HG02884 (cell line): Measurements from ENCODE around the gene TRA2A.
A peak's percentile ranks its signal among the peaks of the same experiment; 100 is the strongest.
"Not testable (repeated sequence)": the region's sequence is repeated elsewhere in the genome, so short reads cannot be mapped to it uniquely, and the experiment has no call there.

Source experiments
- ATAC-seq: cut with Tn5 transposase; IDR thresholded peaks from one replicate; pipeline ENCODE4 v1.9.1; 2021; ENCODE audit warnings: mild to moderate bottlenecking, moderate library complexity; ENCODE audit not compliant: unreplicated experiment

TRA2A gene

GRCh38 chr7:23531794-23532489 is at the start of gene TRA2A:
Gene TRA2A, minus strand, starts transcription at chr7:23531981. Its CDS starts 157 bp downstream, at chr7:23531824.
- peak; percentile 91 for ATAC-seq

- ATAC-seq, result peak; percentile 89
Measured at GRCh38 chr7:23570592-23571200, 38.9 kb upstream of the TRA2A start.

- ATAC-seq, result no peak
Measured at GRCh38 chr7:23558303-23558702, 26.5 kb upstream of the TRA2A start.

GRCh38 chr7:23547662-23548061 is 15.9 kb upstream of the TRA2A start:
- no peak for ATAC-seq

DNA sequence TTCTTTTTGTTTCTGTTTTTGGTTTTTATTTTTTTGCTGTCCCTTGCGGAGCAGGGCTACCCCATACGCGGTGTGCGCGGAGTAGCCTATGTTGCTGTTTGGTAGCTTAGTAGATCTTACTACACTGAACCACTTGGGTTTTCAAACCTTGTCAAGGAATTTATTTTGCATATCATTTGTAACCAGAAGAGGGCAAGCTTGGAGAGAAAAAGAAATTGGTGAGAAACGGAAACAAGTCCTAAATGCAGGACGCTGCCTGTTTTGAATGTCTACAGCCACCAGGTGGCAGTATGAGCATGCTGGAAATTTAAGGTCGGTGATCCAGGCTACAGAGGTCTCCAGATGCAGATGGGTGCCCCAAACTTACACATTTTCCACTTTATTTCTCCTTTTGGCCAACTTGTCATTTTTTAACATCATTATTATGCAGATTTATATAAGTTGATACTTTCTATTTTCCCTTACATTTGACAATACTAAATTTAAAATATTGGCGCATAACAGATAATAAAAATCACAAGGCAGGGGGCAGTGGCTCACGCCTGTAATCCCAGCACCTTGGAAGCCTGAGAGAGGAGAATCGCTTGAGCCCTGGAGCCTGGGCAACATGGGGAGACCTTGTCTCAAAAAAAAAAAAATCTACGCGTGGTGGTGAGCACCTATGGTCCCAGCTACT is 15.3 kb upstream of the TRA2A start:
- peak; percentile 65 for ATAC-seq

DNA sequence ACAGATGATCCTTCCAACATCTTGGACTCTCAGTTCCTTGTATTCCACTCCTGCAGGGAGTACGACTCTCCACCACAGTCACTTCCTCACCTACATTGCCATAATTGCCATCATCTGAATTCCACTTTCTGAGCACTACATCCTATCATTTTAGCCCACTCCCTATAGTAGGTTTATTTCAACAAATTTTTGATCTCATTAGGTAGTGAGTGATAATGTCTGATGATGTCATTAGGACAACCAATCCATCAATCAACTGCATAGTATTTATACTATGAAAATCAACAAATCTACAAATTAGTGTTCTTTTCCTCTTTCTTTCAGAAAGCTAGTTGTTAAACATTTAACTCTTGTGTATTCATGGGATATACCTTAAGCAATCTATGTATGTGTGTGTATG is 13.7 kb upstream of the TRA2A start:
- no peak for ATAC-seq

DNA sequence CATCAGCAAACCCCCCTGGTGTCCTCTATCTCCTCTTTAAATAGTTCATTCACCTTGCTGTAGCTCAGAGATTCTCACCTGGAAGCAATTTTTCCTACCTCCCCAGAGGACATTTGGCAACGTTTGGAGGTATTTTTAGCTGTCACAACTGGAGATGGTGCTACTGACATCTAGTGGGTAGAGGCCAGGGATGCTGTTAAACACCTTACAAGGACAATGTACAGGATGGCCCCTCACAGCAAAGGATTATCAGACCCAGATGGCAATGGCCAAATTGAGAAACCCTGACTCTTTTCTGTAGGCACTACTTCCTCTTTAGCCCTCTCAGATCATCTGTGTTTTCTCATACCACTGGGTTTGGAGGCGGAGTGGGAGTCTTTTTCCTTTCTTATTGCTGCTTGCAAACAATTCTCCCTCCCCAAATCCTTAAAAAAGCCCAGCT is 13.2 kb upstream of the TRA2A start:
- ATAC-seq, result peak; percentile 72

- ATAC-seq, result no peak
Measured at GRCh38 chr7:23542752-23543151, 11.0 kb upstream of the TRA2A start.

DNA sequence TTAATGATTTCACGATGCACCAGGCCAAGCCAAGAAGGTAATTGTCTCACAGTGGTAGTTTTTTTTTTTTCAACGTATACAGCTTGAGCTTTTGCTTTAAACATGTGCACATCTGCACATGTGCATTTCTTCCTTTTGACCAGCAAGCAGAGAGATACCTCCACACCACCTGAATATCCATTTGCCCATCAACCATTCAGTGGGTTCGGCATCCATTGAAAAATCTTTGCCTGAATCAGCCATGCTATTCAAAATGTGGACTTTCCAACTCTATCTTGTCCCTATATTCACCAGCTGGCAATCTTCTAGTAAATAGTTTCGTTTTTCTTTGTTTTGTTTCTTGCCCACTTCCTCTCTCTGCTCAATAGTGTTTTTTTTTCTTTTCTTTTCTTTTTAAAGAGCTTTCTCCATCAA is 7.7 kb upstream of the TRA2A start:
- no peak for ATAC-seq

- ATAC-seq, result no peak
Measured at GRCh38 chr7:23538301-23538700, 6.5 kb upstream of the TRA2A start.

- no peak for ATAC-seq
Measured at GRCh38 chr7:23533238-23533604, 1.4 kb upstream of the TRA2A start.

GRCh38 chr7:23532490-23533237 is 883 bp upstream of the TRA2A start:
- no peak for ATAC-seq

DNA sequence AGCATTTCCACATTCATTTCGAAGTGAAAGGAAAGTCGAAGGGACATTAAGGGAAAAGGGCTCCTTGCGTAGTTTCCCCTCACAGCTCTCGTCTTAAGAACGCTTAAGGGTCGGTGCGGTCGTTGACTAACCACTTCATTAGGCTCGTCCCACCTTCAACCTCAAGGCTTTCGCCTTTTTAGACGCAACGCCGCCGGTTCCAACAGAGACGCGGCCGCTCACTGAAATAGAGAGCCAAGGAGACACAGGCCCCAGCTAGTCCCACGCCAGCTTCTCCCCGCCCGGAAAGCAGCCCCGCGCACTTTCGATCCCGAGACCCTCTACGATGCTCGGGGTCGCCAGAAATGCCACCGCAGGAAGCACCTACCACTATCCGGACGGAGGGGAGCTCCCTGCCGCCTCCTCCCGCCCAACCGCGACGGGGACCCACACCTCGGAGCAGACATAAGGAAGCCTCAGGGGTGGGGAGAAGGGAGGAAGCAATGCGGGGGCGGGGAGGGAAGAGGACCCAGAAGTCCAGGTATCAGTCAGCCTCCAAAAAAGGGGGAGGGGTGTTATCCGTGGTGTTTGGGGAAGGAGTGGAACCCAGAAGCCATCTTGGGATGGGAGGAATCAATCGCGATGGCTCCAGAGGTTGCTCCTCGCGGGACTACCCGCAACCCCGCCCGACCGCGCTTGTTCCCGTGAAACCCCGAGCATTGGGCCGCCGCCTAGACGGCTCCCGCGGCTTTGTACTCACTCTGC is 559 bp downstream of the TRA2A start:
- ATAC-seq, result peak; percentile 18

- no peak for ATAC-seq
Measured at GRCh38 chr7:23530405-23530804, 1.4 kb downstream of the TRA2A start.

- ATAC-seq, result no peak
Measured at GRCh38 chr7:23529262-23529859, 2.4 kb downstream of the TRA2A start.

- not testable (repeated sequence) for ATAC-seq
Measured at GRCh38 chr7:23525611-23526010, 6.2 kb downstream of the TRA2A start.

DNA sequence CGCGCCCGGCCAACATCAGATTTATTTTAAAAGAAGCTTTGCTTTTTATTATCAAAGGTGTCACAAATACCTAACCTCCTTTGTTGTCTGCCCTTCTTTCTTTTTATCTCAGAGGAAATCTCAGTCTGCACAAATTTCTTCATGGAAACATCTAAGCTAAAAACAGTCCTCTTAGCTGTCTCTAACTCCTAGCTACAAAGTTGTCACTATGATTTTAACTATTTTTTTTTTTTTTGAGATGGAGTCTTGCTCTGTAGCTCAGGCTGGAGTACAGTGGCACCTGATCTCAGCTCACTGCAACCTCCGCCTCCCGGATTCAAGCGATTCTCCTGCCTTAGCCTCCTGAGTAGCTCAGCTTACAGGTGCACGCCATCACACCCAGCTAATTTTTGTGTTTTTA is 7.3 kb downstream of the TRA2A start:
- ATAC-seq, result no peak

GRCh38 chr7:23523486-23524075 is 8.2 kb downstream of the TRA2A start:
- no peak for ATAC-seq

GRCh38 chr7:23520582-23520981 is 11.2 kb downstream of the TRA2A start:
- ATAC-seq, result no peak

DNA sequence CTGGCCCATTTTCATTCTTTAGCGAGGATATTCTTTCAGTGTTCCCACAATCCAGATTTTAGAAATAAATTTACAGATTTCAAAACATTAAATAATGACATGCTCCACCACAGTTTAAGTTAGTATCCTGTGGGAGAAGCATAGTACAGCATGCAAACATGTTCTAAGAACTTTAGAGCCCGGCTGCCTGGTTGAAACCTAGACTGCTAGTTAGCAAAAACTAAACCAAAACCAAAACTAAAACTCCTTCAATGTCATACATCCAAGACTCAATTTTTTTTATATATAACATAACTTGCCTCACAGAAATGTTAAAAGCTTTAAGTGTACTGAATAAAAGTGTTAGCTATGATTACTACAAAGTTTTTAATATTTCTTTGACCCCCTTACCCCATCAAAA is 17.0 kb downstream of the TRA2A start:
- no peak for ATAC-seq
